Measurements from ENCODE around the gene PITPNM3.

Gene PITPNM3

DNA sequence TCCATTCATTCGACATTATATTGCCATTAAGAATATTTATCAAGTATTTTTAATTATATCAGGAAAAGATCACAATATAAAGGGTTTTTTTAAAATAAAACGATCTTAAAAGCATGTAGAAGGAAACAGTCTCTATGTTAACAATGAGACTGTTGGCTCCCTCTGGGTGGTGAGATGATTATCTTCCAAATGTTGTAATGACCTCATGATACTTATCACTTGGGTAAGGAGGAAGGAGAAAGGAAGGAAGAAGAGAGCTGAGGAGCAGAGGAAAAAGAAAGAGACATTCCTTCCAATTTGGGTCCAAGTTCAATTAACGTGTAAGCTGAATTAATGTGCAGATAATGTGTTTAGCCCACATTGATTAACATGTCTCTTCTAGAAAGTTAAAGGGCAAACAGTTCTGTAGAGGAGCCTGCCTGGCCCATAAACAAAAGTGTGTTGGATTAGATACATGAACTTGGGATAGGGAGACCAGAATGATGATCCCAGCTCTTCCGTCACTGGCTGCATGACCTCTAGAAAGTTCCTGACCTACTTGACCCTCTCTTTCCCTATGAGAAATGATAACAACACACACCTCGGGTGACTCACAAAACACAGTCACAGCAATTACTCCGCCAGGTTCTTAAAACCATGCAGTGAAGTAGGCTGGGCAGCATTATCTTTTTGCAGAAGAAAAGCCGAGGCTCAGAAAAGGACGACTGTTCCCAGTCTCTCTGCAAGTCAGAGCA is 80.1 kb downstream of the PITPNM3 start:
- DNase-seq = no peak

DNA sequence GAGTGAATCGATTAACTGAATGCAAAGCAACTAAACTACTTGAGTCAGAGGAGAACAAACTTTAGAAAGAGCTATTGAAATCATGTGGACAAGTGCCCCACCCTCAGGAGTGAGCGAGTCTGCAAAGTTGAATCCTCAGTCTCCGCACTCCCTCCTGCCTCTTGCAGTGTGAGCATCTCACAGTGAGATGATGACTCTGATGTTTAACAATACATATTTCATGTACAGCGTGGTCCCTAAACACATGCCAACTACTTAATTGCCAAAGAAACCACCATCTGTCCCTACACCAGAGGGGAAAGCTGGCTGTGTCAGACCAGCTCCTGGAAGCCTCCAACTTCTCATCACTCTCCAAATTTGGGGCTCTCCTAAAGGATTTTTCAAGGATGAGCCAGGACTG is 80.9 kb downstream of the PITPNM3 start:
- DNase-seq = no peak

DNA sequence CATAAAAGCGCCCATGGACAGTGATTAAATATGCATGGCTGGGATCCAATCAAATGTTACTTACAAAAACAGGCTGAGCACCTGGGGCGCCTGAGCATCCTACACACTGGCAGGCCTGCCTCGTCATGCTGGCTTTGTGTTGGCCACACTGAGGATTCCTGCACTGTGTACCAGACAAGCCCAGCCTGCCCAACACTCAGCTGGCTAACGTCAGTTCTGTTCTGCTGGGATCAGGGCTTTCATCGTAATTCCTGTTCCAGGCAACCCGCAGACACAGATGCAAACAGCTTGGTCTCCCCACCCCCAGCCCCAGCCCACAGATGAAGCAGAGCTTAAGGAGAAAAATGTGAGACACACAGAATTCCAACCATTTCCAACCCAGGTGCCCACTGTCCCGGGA is 81.4 kb downstream of the PITPNM3 start:
- no peak for DNase-seq

DNA sequence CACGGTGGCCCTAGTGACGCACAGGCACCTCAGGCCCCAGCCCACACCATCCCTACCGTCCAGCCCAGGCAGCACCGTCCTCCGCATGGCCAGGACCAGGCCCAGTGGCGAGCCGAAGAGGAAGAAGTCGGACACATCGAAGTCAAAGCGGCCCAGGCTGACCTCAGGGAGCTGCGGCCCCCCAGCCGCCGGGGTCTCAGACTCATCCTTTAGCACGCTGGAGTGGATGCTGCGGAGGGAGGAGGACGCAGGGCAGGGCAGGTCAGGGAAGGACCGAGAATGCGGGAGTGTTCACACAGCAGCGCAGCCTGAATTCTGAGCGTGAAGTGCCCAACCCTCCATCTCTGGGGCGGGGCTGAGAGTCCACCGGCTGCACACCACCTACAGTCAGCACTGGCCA is 82.0 kb downstream of the PITPNM3 start:
- DNase-seq = no peak

- DNase-seq = no peak
Measured at GRCh38 chr17:6473128-6473767, 83.1 kb downstream of the PITPNM3 start.

DNA sequence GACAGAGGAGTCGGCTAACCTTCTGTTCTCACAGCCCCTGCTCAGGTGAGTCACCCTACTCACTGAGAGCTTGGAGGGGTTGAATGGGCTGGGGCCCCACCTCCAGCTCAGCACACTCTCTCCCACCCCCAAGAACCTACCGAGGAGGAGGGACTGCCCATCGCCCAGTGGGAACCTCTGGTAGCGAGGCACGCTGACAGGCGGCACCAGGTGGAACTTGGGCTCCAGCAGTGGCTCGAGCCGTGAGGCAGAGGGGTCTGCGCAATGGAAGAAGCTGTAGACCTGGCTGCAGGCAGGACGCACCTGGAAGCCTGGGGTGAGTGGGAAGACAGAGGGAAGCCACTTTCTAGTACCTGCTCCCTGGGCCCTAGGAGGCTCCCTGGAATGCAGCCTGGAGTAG is 83.8 kb downstream of the PITPNM3 start:
- DNase-seq = no peak

- DNase-seq = no peak
Measured at GRCh38 chr17:6471531-6472465, 84.6 kb downstream of the PITPNM3 start.

DNA sequence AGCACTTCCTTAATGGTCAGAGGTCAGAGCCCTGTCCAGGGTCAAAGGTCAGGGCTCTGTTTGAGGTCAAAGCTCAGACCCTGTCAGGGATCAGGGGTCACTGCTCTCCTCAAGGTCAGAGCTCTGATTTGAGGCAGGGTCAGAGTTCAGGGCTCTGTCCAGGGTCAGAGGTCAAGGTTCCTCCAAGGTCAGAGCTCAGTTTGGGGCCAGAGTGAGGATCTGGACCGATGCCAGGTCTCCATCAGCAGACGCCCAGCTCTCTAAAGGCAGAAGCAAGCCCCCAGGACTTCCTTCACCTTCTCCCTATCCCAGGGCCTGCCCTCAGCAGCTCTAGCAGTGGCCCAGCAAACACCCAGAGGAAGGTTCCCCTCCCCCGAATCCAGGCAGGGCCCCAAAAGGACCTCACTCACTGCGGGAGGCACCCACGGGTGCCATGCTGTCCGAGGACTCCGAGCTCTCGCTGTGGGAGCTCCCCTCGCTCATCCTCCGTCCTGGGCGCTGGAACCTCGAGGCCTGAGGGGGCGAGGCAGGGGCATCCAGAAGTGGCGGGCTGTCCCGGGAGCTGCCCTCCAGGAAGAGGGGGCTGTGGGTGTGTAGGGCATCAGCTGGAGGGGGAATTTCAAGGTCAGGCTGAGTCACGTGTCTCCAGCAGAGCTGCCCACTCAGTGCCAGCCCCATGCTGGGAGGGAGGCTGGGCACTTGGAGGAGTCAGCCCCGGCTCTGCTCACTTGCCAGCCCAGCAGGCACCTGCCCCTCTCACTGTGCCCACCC is 85.4 kb downstream of the PITPNM3 start:
- no peak for DNase-seq

- no peak for DNase-seq
Measured at GRCh38 chr17:6470146-6470718, 86.1 kb downstream of the PITPNM3 start.

DNA sequence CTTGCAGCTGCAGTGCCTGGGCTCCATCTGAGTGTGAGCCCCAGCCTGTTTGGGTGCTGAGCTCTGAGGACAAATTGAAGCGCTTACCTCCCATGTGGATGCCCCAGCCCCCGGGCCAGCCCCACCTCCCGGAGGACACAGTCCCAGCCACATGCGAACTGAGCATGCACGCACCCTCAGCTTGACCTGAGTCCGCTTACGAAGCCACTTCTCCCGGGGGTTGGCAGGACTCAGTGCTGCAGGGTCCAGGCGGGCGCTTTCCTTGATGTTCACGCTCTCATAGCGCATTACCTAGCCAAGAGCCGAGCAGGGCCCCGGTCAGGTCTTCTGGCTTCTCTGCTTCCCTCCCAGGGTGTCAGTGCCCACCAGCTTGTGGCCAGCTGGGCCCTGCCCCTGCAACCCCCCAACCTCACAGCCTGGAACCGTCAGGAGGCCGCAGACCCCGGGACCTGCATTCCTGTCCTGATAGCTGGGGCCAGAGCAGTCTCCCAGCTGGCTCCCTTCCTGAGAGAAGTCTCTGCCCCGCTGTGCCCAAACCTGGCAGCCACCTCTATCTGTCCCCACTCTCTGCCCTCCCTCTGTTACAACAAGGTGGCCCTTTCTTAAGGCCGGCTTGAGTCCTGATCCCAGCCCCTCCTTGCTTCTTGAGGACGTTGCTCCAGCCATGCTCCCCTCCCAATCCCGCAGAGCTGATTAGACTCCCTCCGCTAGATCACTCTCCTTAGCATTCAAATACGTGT is 88.1 kb downstream of the PITPNM3 start:
- DNase-seq = no peak

- no peak for DNase-seq
Measured at GRCh38 chr17:6467567-6467966, 88.8 kb downstream of the PITPNM3 start.

- no peak for DNase-seq
Measured at GRCh38 chr17:6465206-6466003, 91.0 kb downstream of the PITPNM3 start.

GRCh38 chr17:6464446-6465041 is 91.8 kb downstream of the PITPNM3 start:
- no peak for DNase-seq

GRCh38 chr17:6463616-6464445 is 92.5 kb downstream of the PITPNM3 start:
- DNase-seq = no peak

GRCh38 chr17:6462692-6463091 is 93.7 kb downstream of the PITPNM3 start:
- no peak for DNase-seq

GRCh38 chr17:6461792-6462524 is 94.4 kb downstream of the PITPNM3 start:
- no peak for DNase-seq

DNA sequence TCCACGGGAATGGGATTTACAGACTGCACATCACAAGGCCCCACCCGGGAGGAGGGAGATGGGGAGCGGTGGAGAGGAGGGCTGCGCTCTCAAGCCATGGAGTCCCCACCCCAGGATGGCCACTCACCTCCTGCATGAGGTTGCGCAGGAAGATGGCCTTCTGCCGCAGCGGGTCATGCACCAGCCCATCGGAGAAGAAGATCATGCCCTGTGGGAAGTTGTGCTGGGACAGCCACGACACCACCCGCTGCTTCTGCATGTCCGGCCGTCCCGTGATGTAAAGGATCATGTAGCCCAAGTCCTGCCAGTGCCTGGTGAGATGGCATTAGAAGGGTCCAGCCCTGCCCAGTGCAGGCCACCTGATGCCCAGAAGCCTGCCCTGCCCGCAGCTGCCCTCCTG is 95.1 kb downstream of the PITPNM3 start:
- DNase-seq = no peak

- no peak for DNase-seq
Measured at GRCh38 chr17:6460531-6461161, 95.7 kb downstream of the PITPNM3 start.
